K562 (cell line): ENCODE measurements around the gene DCAF8. TPM values are rescaled to one million over a fixed set of nuclear protein-coding genes. Genes with fewer than 3 reads are reported as not detected.

Experiments used
- FOXJ2 ChIP-seq: fragments of 200-800 bp; sonication (Bioruptor generic); IDR thresholded peaks from 2 replicates; pipeline ENCODE4 v1.6.1; 2016; ENCODE audit warnings: missing genetic modification characterization, missing compliant biosample characterization
- FOXJ3 ChIP-seq: sonication (generic); formaldehyde crosslinking; IDR thresholded peaks from 2 replicates; pipeline ENCODE4 v1.4.0; 2020; ENCODE audit warnings: mild to moderate bottlenecking, missing genetic modification reagents
- ILK ChIP-seq: fragments of 450-650 bp; IDR thresholded peaks from 2 replicates; pipeline ENCODE4 v1.6.1; 2016; ENCODE audit warnings: missing genetic modification characterization, low read depth, mild to moderate bottlenecking, missing compliant biosample characterization, moderate library complexity, borderline replicate concordance
- PHF21A ChIP-seq: fragments of 450-650 bp; IDR thresholded peaks from 2 replicates; pipeline ENCODE4 v1.6.1; 2017; ENCODE audit warnings: low read depth, borderline replicate concordance
- RREB1 ChIP-seq: fragments of 250-450 bp; sonication (Bioruptor Pico); IDR thresholded peaks from 2 replicates; pipeline ENCODE4 v1.4.0; 2020
- RUNX1 ChIP-seq: sonication (generic); IDR thresholded peaks from 2 replicates; pipeline ENCODE4 v1.6.1; 2016; ENCODE audit warnings: antibody characterized with exemption, low read depth
- SMAD4 ChIP-seq: fragments of 250-450 bp; sonication (Bioruptor Pico); conservative IDR thresholded peaks from 2 replicates; pipeline ENCODE4 v1.8.0; 2021; ENCODE audit warnings: inconsistent platforms, mild to moderate bottlenecking, moderate library complexity
- ZNF239 ChIP-seq: fragments of 250-450 bp; sonication (Bioruptor Pico); IDR thresholded peaks from 2 replicates; pipeline ENCODE4 v1.4.0; 2020; ENCODE audit warnings: mild to moderate bottlenecking
- polyA plus RNA-seq, 8 experiments: library from polyadenylated mRNA; depleted of rRNA in 4 of 8; stranded (reverse) in 5 of 8; unstranded in 3 of 8; fragments of >200 nt; fragmentation: Nextera tagmentation in 2 of 8; fragmentation: Illumina TruSeq in 1 of 8; extraction: Ambion mirVana in 2 of 8; extraction: Trizol in 1 of 8; gene quantifications; 2 replicates each; pipeline versions ENCODE4 v1.2.1 to v1.2.3, GENCODE V29; 2011 to 2014; ENCODE audit warnings: inconsistent platforms in 1 of 8, missing spikeins in 1 of 8
- total RNA-seq, 7 experiments: library from RNA; depleted of rRNA in 6 of 7; stranded (reverse); fragments of >200 nt in 6 of 7; fragmentation: Illumina TruSeq in 2 of 7; extraction: Trizol in 2 of 7; gene quantifications; 2 replicates each; pipeline versions ENCODE4 v1.2.1 to v1.2.3, GENCODE V29; 2011 to 2021; ENCODE audit warnings: low replicate concordance in 1 of 7

DCAF8 gene
- total and polyA plus RNA-seq, 9 of the 15 experiments (the other 6 are each of a cell fraction or from before 2014, with no cell fraction given): 11.6 to 149 (median 81.3) TPM

GRCh38 chr1:160232911-160233310, 29.4 kb downstream of the DCAF8 start (continued):
- TF ChIP-seq RREB1 (CRISPR knock-in tag) (no peak), FOXJ2 (tag) (no peak), SMAD4 (no peak), PHF21A (no peak), RUNX1 (no peak), ZNF239 (no peak), ILK (tag) (no peak), FOXJ3 (no peak)
